K562 (cell line): ENCODE measurements around the gene SUCNR1. TPM values are rescaled to one million over a fixed set of nuclear protein-coding genes. Genes with fewer than 3 reads are reported as not detected.

Source experiments
- ARID3B ChIP-seq: fragments of 250-450 bp; sonication (Bioruptor Pico); IDR thresholded peaks from 2 replicates; pipeline ENCODE4 v1.4.0; 2020; ENCODE audit warnings: borderline replicate concordance
- ASH1L ChIP-seq: fragments of 450-650 bp; IDR thresholded peaks from 2 replicates; pipeline ENCODE4 v1.6.1; 2018; ENCODE audit warnings: borderline replicate concordance, mild to moderate bottlenecking, low read depth; ENCODE audit not compliant: partially characterized antibody
- CBFB ChIP-seq: sonication (generic); formaldehyde crosslinking; IDR thresholded peaks from 2 replicates; pipeline ENCODE4 v1.4.0; 2020; ENCODE audit warnings: mild to moderate bottlenecking, missing genetic modification reagents
- CREBBP ChIP-seq: IDR thresholded peaks from one replicate; pipeline ENCODE4 v1.6.1; 2012; ENCODE audit warnings: low read depth, mild to moderate bottlenecking, control low read depth, inconsistent platforms, low read length
- DMBX1 ChIP-seq: fragments of 250-450 bp; sonication (Bioruptor Pico); IDR thresholded peaks from 2 replicates; pipeline ENCODE4 v1.8.0; 2022; ENCODE audit warnings: inconsistent platforms, mild to moderate bottlenecking, moderate library complexity, borderline replicate concordance
- HNRNPUL1 ChIP-seq: fragments of 200-400 bp; formaldehyde crosslinking; IDR thresholded peaks from 2 replicates; pipeline ENCODE4 v1.6.1; 2017; ENCODE audit warnings: low read length
- MTA1 ChIP-seq: fragments of 450-650 bp; IDR thresholded peaks from 2 replicates; pipeline ENCODE4 v1.6.1; 2017; ENCODE audit warnings: borderline replicate concordance
- MYBL2 ChIP-seq, 2 experiments: fragments of 450-650 bp in 1 of 2; sonication (generic) in 1 of 2; formaldehyde crosslinking in 1 of 2; IDR thresholded peaks; 2 replicates each; pipeline versions ENCODE4 v1.6.1 to v1.8.1; 2017 to 2022; ENCODE audit warnings: borderline replicate concordance in 1 of 2, inconsistent platforms in 1 of 2, low read depth in 1 of 2, mild to moderate bottlenecking in 1 of 2, missing genetic modification reagents in 1 of 2, moderate library complexity in 1 of 2
- RBM22 ChIP-seq: fragments of 200-400 bp; formaldehyde crosslinking; IDR thresholded peaks from 2 replicates; pipeline ENCODE4 v1.6.1; 2018; ENCODE audit warnings: low read length, low read depth; ENCODE audit not compliant: poor library complexity, severe bottlenecking
- RBM39 ChIP-seq: fragments of 200-400 bp; formaldehyde crosslinking; optimal IDR thresholded peaks from 2 replicates; pipeline ENCODE3; 2018; ENCODE audit warnings: low read depth, low read length
- RFX1 ChIP-seq: fragments of 450-650 bp; IDR thresholded peaks from 2 replicates; pipeline ENCODE4 v1.6.1; 2016; ENCODE audit warnings: mild to moderate bottlenecking, moderate library complexity
- SMARCA5 ChIP-seq: fragments of 450-650 bp; IDR thresholded peaks from 2 replicates; pipeline ENCODE4 v1.6.1; 2016
- TAF1 ChIP-seq: IDR thresholded peaks from 2 replicates; pipeline ENCODE4 v1.6.1; 2011; ENCODE audit warnings: mild to moderate bottlenecking, low read length, moderate library complexity; ENCODE audit not compliant: insufficient read depth, control insufficient read depth, severe bottlenecking; ENCODE audit errors: extremely low read depth
- U2AF2 ChIP-seq: fragments of 200-400 bp; formaldehyde crosslinking; optimal IDR thresholded peaks from 2 replicates; pipeline ENCODE3; 2017; ENCODE audit warnings: low read depth, mild to moderate bottlenecking, low read length
- ZFP30 ChIP-seq: fragments of 250-450 bp; sonication (Bioruptor Pico); IDR thresholded peaks from 2 replicates; pipeline ENCODE4 v1.8.0; 2022; ENCODE audit warnings: moderate library complexity, mild to moderate bottlenecking, inconsistent platforms, borderline replicate concordance
- ZNF507 ChIP-seq: conservative IDR thresholded peaks from 2 replicates; pipeline ENCODE4 v1.6.1; 2017; ENCODE audit warnings: missing genetic modification characterization, missing compliant biosample characterization
- ZNF75A ChIP-seq: fragments of 450-650 bp; formaldehyde crosslinking; IDR thresholded peaks from 2 replicates; pipeline ENCODE4 v1.4.0; 2020; ENCODE audit warnings: mild to moderate bottlenecking
- polyA plus RNA-seq, 8 experiments: library from polyadenylated mRNA; depleted of rRNA in 4 of 8; stranded (reverse) in 5 of 8; unstranded in 3 of 8; fragments of >200 nt; fragmentation: Nextera tagmentation in 2 of 8; fragmentation: Illumina TruSeq in 1 of 8; extraction: Ambion mirVana in 2 of 8; extraction: Trizol in 1 of 8; gene quantifications; 2 replicates each; pipeline versions ENCODE4 v1.2.1 to v1.2.3, GENCODE V29; 2011 to 2014; ENCODE audit warnings: inconsistent platforms in 1 of 8, missing spikeins in 1 of 8
- total RNA-seq, 7 experiments: library from RNA; depleted of rRNA in 6 of 7; stranded (reverse); fragments of >200 nt in 6 of 7; fragmentation: Illumina TruSeq in 2 of 7; extraction: Trizol in 2 of 7; gene quantifications; 2 replicates each; pipeline versions ENCODE4 v1.2.1 to v1.2.3, GENCODE V29; 2011 to 2021; ENCODE audit warnings: low replicate concordance in 1 of 7
- TF ChIP-seq, protein P1 (sequence below): fragments of 250-450 bp; sonication (Bioruptor Pico); IDR thresholded peaks from 2 replicates; pipeline ENCODE4 v1.4.0; 2020
- TF ChIP-seq, protein P2 (sequence below): sonication (generic); formaldehyde crosslinking; IDR thresholded peaks from 2 replicates; pipeline ENCODE4 v1.8.0; 2022; ENCODE audit warnings: missing genetic modification reagents, mild to moderate bottlenecking, borderline replicate concordance

SUCNR1 gene
- total and polyA plus RNA-seq, 9 of the 15 experiments (the other 6 are each of a cell fraction or from before 2014, with no cell fraction given): 0.04 to 0.54 (median 0.13) TPM

GRCh38 chr3:151871639-151872468 is 1.6 kb upstream of the SUCNR1 start (continued):
- TF ChIP-seq MYBL2 (IDR thresholded peaks at IDR 0.05; ENCODE audit: low read depth) (no peak), MYBL2 (CRISPR knock-in tag; IDR thresholded peaks at IDR 0.05; ENCODE audit: borderline replicate concordance) (no peak), DMBX1 (CRISPR knock-in tag) (peak; percentile 51; the same call in 1 of the 2 replicates), SMARCA5 (no peak), CBFB (no peak), ZNF507 (tag) (no peak), MTA1 (no peak), RBM39 (no peak), CREBBP (no peak), HNRNPUL1 (no peak), ARID3B (CRISPR knock-in tag) (no peak), RFX1 (no peak; the same call in none of the 2 replicates), ZFP30 (CRISPR knock-in tag) (no peak), TAF1 (no peak), U2AF2 (no peak), ZNF75A (CRISPR knock-in tag) (no peak), RBM22 (no peak), ASH1L (no peak)
- TF ChIP-seq, protein P1, sequence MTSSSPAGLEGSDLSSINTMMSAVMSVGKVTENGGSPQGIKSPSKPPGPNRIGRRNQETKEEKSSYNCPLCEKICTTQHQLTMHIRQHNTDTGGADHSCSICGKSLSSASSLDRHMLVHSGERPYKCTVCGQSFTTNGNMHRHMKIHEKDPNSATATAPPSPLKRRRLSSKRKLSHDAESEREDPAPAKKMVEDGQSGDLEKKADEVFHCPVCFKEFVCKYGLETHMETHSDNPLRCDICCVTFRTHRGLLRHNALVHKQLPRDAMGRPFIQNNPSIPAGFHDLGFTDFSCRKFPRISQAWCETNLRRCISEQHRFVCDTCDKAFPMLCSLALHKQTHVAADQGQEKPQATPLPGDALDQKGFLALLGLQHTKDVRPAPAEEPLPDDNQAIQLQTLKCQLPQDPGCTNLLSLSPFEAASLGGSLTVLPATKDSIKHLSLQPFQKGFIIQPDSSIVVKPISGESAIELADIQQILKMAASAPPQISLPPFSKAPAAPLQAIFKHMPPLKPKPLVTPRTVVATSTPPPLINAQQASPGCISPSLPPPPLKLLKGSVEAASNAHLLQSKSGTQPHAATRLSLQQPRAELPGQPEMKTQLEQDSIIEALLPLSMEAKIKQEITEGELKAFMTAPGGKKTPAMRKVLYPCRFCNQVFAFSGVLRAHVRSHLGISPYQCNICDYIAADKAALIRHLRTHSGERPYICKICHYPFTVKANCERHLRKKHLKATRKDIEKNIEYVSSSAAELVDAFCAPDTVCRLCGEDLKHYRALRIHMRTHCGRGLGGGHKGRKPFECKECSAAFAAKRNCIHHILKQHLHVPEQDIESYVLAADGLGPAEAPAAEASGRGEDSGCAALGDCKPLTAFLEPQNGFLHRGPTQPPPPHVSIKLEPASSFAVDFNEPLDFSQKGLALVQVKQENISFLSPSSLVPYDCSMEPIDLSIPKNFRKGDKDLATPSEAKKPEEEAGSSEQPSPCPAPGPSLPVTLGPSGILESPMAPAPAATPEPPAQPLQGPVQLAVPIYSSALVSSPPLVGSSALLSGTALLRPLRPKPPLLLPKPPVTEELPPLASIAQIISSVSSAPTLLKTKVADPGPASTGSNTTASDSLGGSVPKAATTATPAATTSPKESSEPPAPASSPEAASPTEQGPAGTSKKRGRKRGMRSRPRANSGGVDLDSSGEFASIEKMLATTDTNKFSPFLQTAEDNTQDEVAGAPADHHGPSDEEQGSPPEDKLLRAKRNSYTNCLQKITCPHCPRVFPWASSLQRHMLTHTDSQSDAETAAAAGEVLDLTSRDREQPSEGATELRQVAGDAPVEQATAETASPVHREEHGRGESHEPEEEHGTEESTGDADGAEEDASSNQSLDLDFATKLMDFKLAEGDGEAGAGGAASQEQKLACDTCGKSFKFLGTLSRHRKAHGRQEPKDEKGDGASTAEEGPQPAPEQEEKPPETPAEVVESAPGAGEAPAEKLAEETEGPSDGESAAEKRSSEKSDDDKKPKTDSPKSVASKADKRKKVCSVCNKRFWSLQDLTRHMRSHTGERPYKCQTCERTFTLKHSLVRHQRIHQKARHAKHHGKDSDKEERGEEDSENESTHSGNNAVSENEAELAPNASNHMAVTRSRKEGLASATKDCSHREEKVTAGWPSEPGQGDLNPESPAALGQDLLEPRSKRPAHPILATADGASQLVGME (CRISPR knock-in tag): no peak
- TF ChIP-seq, protein P2, sequence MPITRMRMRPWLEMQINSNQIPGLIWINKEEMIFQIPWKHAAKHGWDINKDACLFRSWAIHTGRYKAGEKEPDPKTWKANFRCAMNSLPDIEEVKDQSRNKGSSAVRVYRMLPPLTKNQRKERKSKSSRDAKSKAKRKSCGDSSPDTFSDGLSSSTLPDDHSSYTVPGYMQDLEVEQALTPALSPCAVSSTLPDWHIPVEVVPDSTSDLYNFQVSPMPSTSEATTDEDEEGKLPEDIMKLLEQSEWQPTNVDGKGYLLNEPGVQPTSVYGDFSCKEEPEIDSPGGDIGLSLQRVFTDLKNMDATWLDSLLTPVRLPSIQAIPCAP (CRISPR knock-in tag): no peak
